ENCODE data around the gene GRPEL2. TPM values are rescaled to one million over a fixed set of nuclear protein-coding genes. Genes with fewer than 3 reads are reported as not detected.

Gene GRPEL2
- 10 to 100 TPM; 31.0 to 31.1 TPM for total RNA-seq

- Mint-ChIP-seq H3K4me3 (peak within 1 kb of the TSS; percentile 95), H3K9me3 (no peaks in the 10 kb centered on the region), H3K4me1 (ENCODE audit: low read depth) (peaks cover 51% of the 10 kb centered on the region), H3K27me3 (no peaks in the 10 kb centered on the region), H3K27ac (peak within 1 kb of the TSS; percentile 98), H3K36me3 (ENCODE audit: low read depth) (peaks cover 45% of the 10 kb centered on the region)
- intact Hi-C loops (cut with micrococcal nuclease), result no loop called here
- TF ChIP-seq CTCF (IDR thresholded peaks at IDR 0.05), result no peak
- ChIA-PET CTCF (interaction anchor here (0.7 to 5.0 kb wide), 9 partner anchors 8 to 218 kb away, joined by 3 to 22 read pairs (median 5); partner anchors contain the start of gene PCYOX1L), POLR2A (interaction anchor here (0.8 to 4.0 kb wide), 13 partner anchors 9 to 232 kb away, joined by 3 to 82 read pairs (median 6); partner anchors contain the start of genes CSNK1A1 and PCYOX1L)
- ATAC-seq, result peak; percentile 93
- peak; percentile 97 for DNase-seq
These were observed at the start of gene GRPEL2 for GRCh38 chr5:149345147-149345891. TSS of gene GRPEL2 (plus strand) at chr5:149345499. CDS start at chr5:149345540, 41 bp downstream.

GRCh38 chr5:149297340-149298025 lies 47.8 kb upstream of the GRPEL2 start:
- no peak for TF ChIP-seq CTCF (IDR thresholded peaks at IDR 0.05)
- no peak overlapping the region for H3K27ac Mint-ChIP-seq
- intact Hi-C loops (cut with micrococcal nuclease), result no loop called here
- ChIA-PET POLR2A (interaction anchor here (0.8 to 1.4 kb wide), 3 partner anchors 10 to 142 kb away, joined by 3 to 6 read pairs (median 3); no protein-coding TSS in a partner anchor), CTCF (interaction anchor here (1.1 to 1.9 kb wide), 7 partner anchors 10 to 145 kb away, joined by 3 to 7 read pairs (median 6); no protein-coding TSS in a partner anchor)
- no peaks in the 10 kb centered on the region for H3K9me3 Mint-ChIP-seq
- ATAC-seq (no peak), DNase-seq (no peak)
- H3K36me3 Mint-ChIP-seq (ENCODE audit: low read depth), result no peaks in the 10 kb centered on the region
- peaks cover 19% of the 10 kb centered on the region for H3K4me1 Mint-ChIP-seq (ENCODE audit: low read depth)
- H3K27me3 Mint-ChIP-seq, result no peaks in the 10 kb centered on the region
- no peak overlapping the region for H3K4me3 Mint-ChIP-seq

GRCh38 chr5:149298163-149298562 lies 47.1 kb upstream of the GRPEL2 start:
- ATAC-seq, result peak; percentile 39

GRCh38 chr5:149298842-149299404 lies 46.4 kb upstream of the GRPEL2 start:
- Mint-ChIP-seq H3K4me3 (no peak overlapping the region), H3K4me1 (ENCODE audit: low read depth) (peaks cover 19% of the 10 kb centered on the region), H3K9me3 (no peaks in the 10 kb centered on the region), H3K27me3 (no peaks in the 10 kb centered on the region), H3K36me3 (ENCODE audit: low read depth) (no peaks in the 10 kb centered on the region), H3K27ac (no peak overlapping the region)
- TF ChIP-seq CTCF (IDR thresholded peaks at IDR 0.05), result no peak
- intact Hi-C loops (cut with micrococcal nuclease), result no loop called here
- DNase-seq (no peak), ATAC-seq (no peak)
- CTCF ChIA-PET, result interaction anchor here (1.1 to 2.1 kb wide), 8 partner anchors 8 to 143 kb away, joined by 3 to 7 read pairs (median 6); no protein-coding TSS in a partner anchor
- POLR2A ChIA-PET, result interaction anchor here (1.1 to 1.3 kb wide), 2 partner anchors 9 to 10 kb away, joined by 3 to 6 read pairs; no protein-coding TSS in a partner anchor

More at GRCh38 chr5:149298163-149298562, 47.1 kb upstream of the GRPEL2 start:
- H3K4me3 Mint-ChIP-seq, result no peak overlapping the region
- intact Hi-C loops (cut with micrococcal nuclease), result no loop called here
- no peaks in the 10 kb centered on the region for H3K27me3 Mint-ChIP-seq
- POLR2A ChIA-PET, result interaction anchor here (1.3 to 1.4 kb wide), 2 partner anchors 10 to 22 kb away, joined by 3 to 6 read pairs; no protein-coding TSS in a partner anchor
- CTCF ChIA-PET, result interaction anchor here (1.1 to 2.1 kb wide), 8 partner anchors 9 to 144 kb away, joined by 3 to 7 read pairs (median 6); no protein-coding TSS in a partner anchor
- no peak for TF ChIP-seq CTCF (IDR thresholded peaks at IDR 0.05)
- DNase-seq, result no peak
- H3K9me3 Mint-ChIP-seq, result no peaks in the 10 kb centered on the region
- H3K27ac Mint-ChIP-seq, result no peak overlapping the region
- no peaks in the 10 kb centered on the region for H3K36me3 Mint-ChIP-seq (ENCODE audit: low read depth)
- H3K4me1 Mint-ChIP-seq (ENCODE audit: low read depth), result peaks cover 19% of the 10 kb centered on the region
